Keratinocyte (primary cell): ENCODE results near the gene MAPRE3. TPM values are rescaled to one million over a fixed set of nuclear protein-coding genes. Genes with fewer than 3 reads are reported as not detected.

Experiments used
- DNase-seq: peaks from one replicate; pipeline ENCODE4 v3.0.0-alpha.2; 2011; ENCODE audit warnings: low read depth, missing footprints, low spot score
- FAIRE-seq: peaks from 2 replicates; lab custom pipeline; 2011; peaks lifted over from hg19 to GRCh38; lab: Jason Lieb, UNC
- H2AFZ ChIP-seq: 2 replicates; pipeline ENCODE4 v1.6.0; 2012; ENCODE audit warnings: low read length, control low read depth, inconsistent platforms; ENCODE audit not compliant: control insufficient read depth
- H3K27ac ChIP-seq: 2 replicates; pipeline ENCODE4 v1.5.1; 2011; ENCODE audit warnings: low read length; ENCODE audit not compliant: control insufficient read depth, insufficient read depth
- H3K27me3 ChIP-seq: 3 replicates; pipeline ENCODE4 v1.6.0; 2011; ENCODE audit warnings: low read length; ENCODE audit not compliant: control insufficient read depth, insufficient read depth; ENCODE audit errors: extremely low read depth
- H3K36me3 ChIP-seq, 2 experiments: 2 replicates in 1 of 2; 3 replicates in 1 of 2; pipeline ENCODE4 v1.5.1; 2011; ENCODE audit warnings: low read length in 2 of 2, mild to moderate bottlenecking in 1 of 2; ENCODE audit not compliant: control insufficient read depth in 2 of 2, insufficient read depth in 2 of 2; ENCODE audit errors: extremely low read depth in 1 of 2
- H3K4me1 ChIP-seq: 3 replicates; pipeline ENCODE4 v1.5.1; 2011; ENCODE audit warnings: low read length; ENCODE audit not compliant: control insufficient read depth, insufficient read depth; ENCODE audit errors: extremely low read depth
- H3K4me2 ChIP-seq: 3 replicates; pipeline ENCODE4 v1.6.0; 2011; ENCODE audit warnings: low read depth, low read length; ENCODE audit not compliant: control insufficient read depth, insufficient read depth; ENCODE audit errors: extremely low read depth
- H3K4me3 ChIP-seq, 3 experiments: fragments of 200-600 bp in 1 of 3; sonication (generic) in 1 of 3; 2 replicates in 2 of 3; 3 replicates in 1 of 3; pipeline ENCODE4 v1.5.1; 2011 to 2016; ENCODE audit warnings: low read length in 3 of 3, mild to moderate bottlenecking in 3 of 3, control low read depth in 2 of 3, inconsistent platforms in 1 of 3, low read depth in 1 of 3, mixed read lengths in 1 of 3, mixed run types in 1 of 3, moderate library complexity in 1 of 3; ENCODE audit not compliant: control insufficient read depth in 2 of 3, insufficient read depth in 2 of 3; ENCODE audit errors: extremely low read depth in 1 of 3
- H3K79me2 ChIP-seq: 2 replicates; pipeline ENCODE4 v1.6.0; 2012; ENCODE audit warnings: low read length; ENCODE audit not compliant: control insufficient read depth, insufficient read depth
- H3K9ac ChIP-seq: 3 replicates; pipeline ENCODE4 v1.6.0; 2011; ENCODE audit warnings: low read length; ENCODE audit not compliant: control insufficient read depth, insufficient read depth; ENCODE audit errors: extremely low read depth
- H3K9me1 ChIP-seq: 3 replicates; pipeline ENCODE4 v1.6.0; 2011; ENCODE audit warnings: low read length; ENCODE audit not compliant: control insufficient read depth, insufficient read depth; ENCODE audit errors: extremely low read depth
- H3K9me3 ChIP-seq: 2 replicates; pipeline ENCODE4 v1.5.1; 2012; ENCODE audit warnings: low read depth, low read length; ENCODE audit not compliant: control insufficient read depth
- H4K20me1 ChIP-seq: 3 replicates; pipeline ENCODE4 v1.6.0; 2011; ENCODE audit warnings: low read length; ENCODE audit not compliant: control insufficient read depth, insufficient read depth; ENCODE audit errors: extremely low read depth
- EZH2 ChIP-seq: IDR thresholded peaks from one replicate; pipeline ENCODE4 v1.6.1; 2012; ENCODE audit warnings: inconsistent platforms, mild to moderate bottlenecking, low read length, moderate library complexity
- dilution Hi-C: fragments of 300-500 bp; cut with MboI; formaldehyde crosslinking; loops from one replicate; pipeline ENCODE4 v1.7.0; 2020; ENCODE audit warnings: low sequenced_read_pairs; ENCODE audit not compliant: extremely low pct_ligation_motif_present
- polyA plus RNA-seq, 5 experiments: library from polyadenylated mRNA; depleted of rRNA in 3 of 5; stranded (reverse) in 3 of 5; stranded (forward) in 1 of 5; unstranded in 1 of 5; fragments of >200 nt; gene quantifications; 1 replicate in 1 of 5; 2 replicates in 3 of 5; 3 replicates in 1 of 5; pipeline versions ENCODE4 v1.2.1 to v1.2.3, GENCODE V29; 2011 to 2012; ENCODE audit warnings: missing spikeins in 2 of 5, low read depth in 1 of 5, low replicate concordance in 1 of 5
- TF ChIP-seq, protein P1 (sequence below), 3 experiments: IDR thresholded peaks in 1 of 3; conservative IDR thresholded peaks in 1 of 3; optimal IDR thresholded peaks in 1 of 3; 2 replicates in 2 of 3; 3 replicates in 1 of 3; pipeline versions ENCODE3 to v1.5.1; 2011; ENCODE audit warnings: low read length in 3 of 3, mild to moderate bottlenecking in 3 of 3, moderate library complexity in 2 of 3, control low read depth in 1 of 3, inconsistent platforms in 1 of 3; ENCODE audit not compliant: insufficient read depth in 2 of 3; ENCODE audit errors: extremely low read depth in 1 of 3

MAPRE3 gene
- polyA plus RNA-seq, 1 donor (not counting 4 experiments of a cell fraction or from before 2014, with no cell fraction given), result 12.6 TPM

DNA sequence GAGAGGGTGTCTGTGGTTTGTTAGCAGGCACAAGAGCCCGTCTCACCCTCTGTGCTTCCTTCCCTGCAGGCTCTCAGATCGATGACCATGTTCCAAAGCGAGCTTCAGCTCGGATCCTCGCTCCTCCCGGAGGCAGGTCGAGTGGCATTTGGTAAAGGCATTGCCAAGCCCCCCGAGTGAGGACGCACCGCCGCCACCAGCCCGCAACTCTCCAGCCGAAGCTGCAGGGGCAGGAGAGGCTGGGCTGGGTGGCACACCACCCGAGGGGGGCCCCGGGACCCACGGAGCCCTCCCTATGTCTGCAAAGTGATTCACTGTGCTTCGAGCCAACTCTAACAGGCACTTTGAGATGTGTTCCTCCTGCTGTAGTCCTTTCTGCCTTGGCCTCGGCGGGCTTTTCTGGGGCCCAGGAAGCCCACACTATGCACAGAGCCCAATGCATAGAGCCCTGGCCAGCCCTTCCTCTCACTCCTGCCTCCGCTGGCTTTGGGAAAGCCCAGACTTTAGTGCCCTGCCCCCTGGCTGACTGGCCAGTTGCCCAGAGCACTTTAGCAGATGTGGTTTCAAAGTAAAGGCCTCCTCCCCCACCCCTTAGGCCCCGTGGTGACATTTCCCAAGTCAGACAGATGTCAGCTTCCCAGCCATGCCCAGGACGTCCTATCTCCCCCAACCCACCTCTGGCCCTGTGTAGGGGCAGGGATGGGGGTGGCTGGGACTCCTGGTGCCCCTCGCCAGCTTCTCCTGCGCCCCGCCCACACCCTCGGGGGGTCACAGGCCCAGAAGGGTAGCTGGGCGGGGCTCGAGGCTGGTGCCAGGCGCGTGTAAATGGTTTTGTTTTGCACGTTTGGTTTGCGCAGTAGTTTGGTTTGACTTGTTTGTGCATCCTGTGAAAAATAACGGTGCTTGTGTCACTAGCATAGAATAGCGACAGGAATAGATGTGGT is 23.3 kb upstream of the MAPRE3 start:
- TF ChIP-seq, protein P1, sequence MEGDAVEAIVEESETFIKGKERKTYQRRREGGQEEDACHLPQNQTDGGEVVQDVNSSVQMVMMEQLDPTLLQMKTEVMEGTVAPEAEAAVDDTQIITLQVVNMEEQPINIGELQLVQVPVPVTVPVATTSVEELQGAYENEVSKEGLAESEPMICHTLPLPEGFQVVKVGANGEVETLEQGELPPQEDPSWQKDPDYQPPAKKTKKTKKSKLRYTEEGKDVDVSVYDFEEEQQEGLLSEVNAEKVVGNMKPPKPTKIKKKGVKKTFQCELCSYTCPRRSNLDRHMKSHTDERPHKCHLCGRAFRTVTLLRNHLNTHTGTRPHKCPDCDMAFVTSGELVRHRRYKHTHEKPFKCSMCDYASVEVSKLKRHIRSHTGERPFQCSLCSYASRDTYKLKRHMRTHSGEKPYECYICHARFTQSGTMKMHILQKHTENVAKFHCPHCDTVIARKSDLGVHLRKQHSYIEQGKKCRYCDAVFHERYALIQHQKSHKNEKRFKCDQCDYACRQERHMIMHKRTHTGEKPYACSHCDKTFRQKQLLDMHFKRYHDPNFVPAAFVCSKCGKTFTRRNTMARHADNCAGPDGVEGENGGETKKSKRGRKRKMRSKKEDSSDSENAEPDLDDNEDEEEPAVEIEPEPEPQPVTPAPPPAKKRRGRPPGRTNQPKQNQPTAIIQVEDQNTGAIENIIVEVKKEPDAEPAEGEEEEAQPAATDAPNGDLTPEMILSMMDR (optimal IDR thresholded peaks at IDR 0.05 in 1 of 3, IDR thresholded peaks at IDR 0.05 in 1 of 3, conservative IDR thresholded peaks at IDR 0.05 in 1 of 3; ENCODE audit: extremely low read depth in 1 of 3, insufficient read depth in 2 of 3, low read length in 3 of 3), result no peak
- Histone ChIP-seq H2AFZ (no peak overlapping the region), H3K9me3 (no peaks in the 10 kb centered on the region), H3K4me1 (no peaks in the 10 kb centered on the region), H4K20me1 (no peaks in the 10 kb centered on the region), H3K79me2 (no peaks in the 10 kb centered on the region), H3K4me3 (no peak overlapping the region), H3K27me3 (peaks cover 7% of the 10 kb centered on the region), H3K4me2 (no peak overlapping the region), H3K9ac (no peak overlapping the region), H3K27ac (no peak overlapping the region), H3K9me1 (no peaks in the 10 kb centered on the region), H3K36me3 (no peaks in the 10 kb centered on the region)
- dilution Hi-C loops, result no loop called here
- no peak for FAIRE-seq
- DNase-seq, result no peak

DNA sequence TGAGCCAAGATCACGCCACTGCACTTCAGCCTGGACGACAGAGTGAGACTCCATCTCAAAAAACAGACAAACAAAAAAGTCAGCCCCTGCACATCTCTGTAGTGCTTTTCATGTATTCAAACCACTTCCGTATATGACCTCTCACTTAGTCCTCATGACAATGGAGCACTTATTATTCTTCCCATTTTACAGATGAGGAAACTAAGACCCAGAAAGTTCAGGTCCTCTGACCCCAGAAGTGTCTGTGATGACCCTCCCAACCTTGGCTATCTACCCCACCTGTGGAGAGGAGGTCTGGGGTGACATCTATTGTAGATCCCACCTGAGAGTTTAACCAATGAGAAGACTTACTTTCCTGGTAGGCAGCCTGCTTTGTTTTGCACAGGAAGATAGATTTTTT is 21.6 kb upstream of the MAPRE3 start:
- no peaks in the 10 kb centered on the region for H3K79me2 ChIP-seq
- no peaks in the 10 kb centered on the region for H4K20me1 ChIP-seq
- H3K4me1 ChIP-seq, result no peaks in the 10 kb centered on the region
- H3K9me3 ChIP-seq, result no peaks in the 10 kb centered on the region
- no peak for TF ChIP-seq EZH2
- TF ChIP-seq, protein P1 (optimal IDR thresholded peaks at IDR 0.05 in 1 of 3, IDR thresholded peaks at IDR 0.05 in 1 of 3, conservative IDR thresholded peaks at IDR 0.05 in 1 of 3; ENCODE audit: extremely low read depth in 1 of 3, insufficient read depth in 2 of 3, low read length in 3 of 3), result no peak
- H3K27ac ChIP-seq, result no peak overlapping the region
- no peak overlapping the region for H3K4me3 ChIP-seq
- H2AFZ ChIP-seq, result no peak overlapping the region
- H3K9me1 ChIP-seq, result no peaks in the 10 kb centered on the region
- FAIRE-seq (no peak), DNase-seq (no peak)
- dilution Hi-C loops, result no loop called here
- no peak overlapping the region for H3K9ac ChIP-seq
- H3K36me3 ChIP-seq, result no peaks in the 10 kb centered on the region
- peaks cover 12% of the 10 kb centered on the region for H3K27me3 ChIP-seq
- H3K4me2 ChIP-seq, result no peak overlapping the region
